H1 (cell line): Measurements from ENCODE around the gene LIX1L. TPM values are rescaled to one million over a fixed set of nuclear protein-coding genes. Genes with fewer than 3 reads are reported as not detected.

Experiments
- CTCF ChIA-PET: fragments of 300-600 bp; sonication (Branson Sonifier 250); formaldehyde crosslinking; loops from one replicate; lab custom pipeline; 2021; ENCODE audit not compliant: partially characterized antibody; lab: Charles Lee
- POLR2A ChIA-PET: fragments of 300-600 bp; sonication (Branson Sonifier 250); formaldehyde crosslinking; loops from one replicate; lab custom pipeline; 2021; ENCODE audit warnings: inconsistent platforms; ENCODE audit not compliant: partially characterized antibody; lab: Charles Lee
- DNase-seq, 2 experiments: peaks; one replicate each; pipeline versions ENCODE4 v3.0.0 to v3.0.0-alpha.2; 2010 to 2022; ENCODE audit warnings: low spot score in 2 of 2, low read depth in 1 of 2, mixed read lengths in 1 of 2
- FAIRE-seq: peaks from 2 replicates; lab custom pipeline; 2011; peaks lifted over from hg19 to GRCh38; lab: Jason Lieb, UNC
- H2AFZ ChIP-seq: 2 replicates; pipeline ENCODE4 v1.8.1; 2012; ENCODE audit warnings: low read length, inconsistent platforms
- H2AK5ac ChIP-seq: 2 replicates; pipeline ENCODE4 v1.6.1; 2013; ENCODE audit warnings: low read depth, low read length
- H2BK120ac ChIP-seq: replicated peaks from 2 replicates; pipeline ENCODE3; 2013; ENCODE audit warnings: low read depth, low read length, inconsistent platforms
- H2BK12ac ChIP-seq: 2 replicates; pipeline ENCODE4 v1.6.1; 2013; ENCODE audit warnings: low read depth, low read length
- H2BK15ac ChIP-seq: 2 replicates; pipeline ENCODE4 v1.6.1; 2013; ENCODE audit warnings: low read length
- H2BK20ac ChIP-seq: 2 replicates; pipeline ENCODE4 v1.6.1; 2013; ENCODE audit warnings: low read length
- H2BK5ac ChIP-seq: 2 replicates; pipeline ENCODE4 v1.6.1; 2013; ENCODE audit warnings: low read depth, low read length
- H3K14ac ChIP-seq: 2 replicates; pipeline ENCODE4 v1.6.1; 2013; ENCODE audit warnings: inconsistent platforms; ENCODE audit not compliant: insufficient read length
- H3K18ac ChIP-seq: 2 replicates; pipeline ENCODE4 v1.6.1; 2013; ENCODE audit warnings: low read length; ENCODE audit errors: extremely low read depth
- H3K23ac ChIP-seq: 2 replicates; pipeline ENCODE4 v1.6.1; 2013; ENCODE audit warnings: inconsistent platforms; ENCODE audit not compliant: insufficient read length
- H3K23me2 ChIP-seq: 2 replicates; pipeline ENCODE4 v1.6.1; 2013; ENCODE audit warnings: low read depth, low read length
- H3K27ac ChIP-seq: 2 replicates; pipeline ENCODE4 v1.6.1; 2011; ENCODE audit warnings: low read depth, low read length, inconsistent platforms
- H3K27me3 ChIP-seq, 4 experiments: replicated peaks in 1 of 4; 1 replicate in 1 of 4; 2 replicates in 3 of 4; pipeline versions ENCODE4 v1.6.1 to v1.8.1; 2011 to 2013; ENCODE audit warnings: low read length in 3 of 4, mild to moderate bottlenecking in 3 of 4, inconsistent platforms in 2 of 4, mixed read lengths in 2 of 4, moderate library complexity in 1 of 4; ENCODE audit not compliant: control insufficient read depth in 3 of 4, insufficient read depth in 3 of 4; ENCODE audit errors: extremely low read depth in 1 of 4
- H3K36me3 ChIP-seq, 4 experiments: 2 replicates each; pipeline versions ENCODE4 v1.6.1 to v1.8.1; 2011 to 2013; ENCODE audit warnings: mild to moderate bottlenecking in 4 of 4, low read length in 3 of 4, moderate library complexity in 2 of 4, control low read depth in 1 of 4, inconsistent platforms in 1 of 4; ENCODE audit not compliant: insufficient read depth in 4 of 4, control insufficient read depth in 2 of 4
- H3K4ac ChIP-seq: replicated peaks from 2 replicates; pipeline ENCODE3; 2013; ENCODE audit warnings: low read length, low read depth, mixed read lengths, inconsistent platforms; ENCODE audit not compliant: insufficient read length
- H3K4me1 ChIP-seq, 4 experiments: replicated peaks in 1 of 4; 1 replicate in 1 of 4; 2 replicates in 3 of 4; pipeline versions ENCODE4 v1.6.1 to v1.8.1; 2011 to 2013; ENCODE audit warnings: low read length in 3 of 4, inconsistent platforms in 2 of 4, mixed read lengths in 1 of 4; ENCODE audit not compliant: insufficient read depth in 4 of 4, control insufficient read depth in 3 of 4
- H3K4me2 ChIP-seq, 2 experiments: 2 replicates each; pipeline versions ENCODE4 v1.6.1 to v1.8.1; 2011 to 2013; ENCODE audit warnings: low read depth in 2 of 2, low read length in 2 of 2, control low read depth in 1 of 2, inconsistent platforms in 1 of 2, mild to moderate bottlenecking in 1 of 2; ENCODE audit not compliant: insufficient read depth in 1 of 2
- H3K4me3 ChIP-seq, 4 experiments: fragments of 200-600, 300-600 bp in 1 of 4; sonication (generic), shearing (Covaris generic), sonication (Bioruptor Twin) in 1 of 4; 2 replicates each; pipeline versions ENCODE4 v1.5.1 to v1.8.1; 2011 to 2016; ENCODE audit warnings: low read length in 4 of 4, low read depth in 3 of 4, control low read depth in 2 of 4, inconsistent platforms in 2 of 4, mild to moderate bottlenecking in 2 of 4, mixed read lengths in 1 of 4, moderate library complexity in 1 of 4; ENCODE audit not compliant: insufficient read depth in 2 of 4; ENCODE audit errors: extremely low read depth in 1 of 4
- H3K56ac ChIP-seq: replicated peaks from 2 replicates; pipeline ENCODE3; 2013; ENCODE audit warnings: low read depth, mild to moderate bottlenecking, mixed read lengths, low read length, inconsistent platforms; ENCODE audit not compliant: insufficient read length
- H3K79me1 ChIP-seq: 2 replicates; pipeline ENCODE4 v1.6.1; 2013; ENCODE audit warnings: low read depth, low read length, control low read depth
- H3K79me2 ChIP-seq, 2 experiments: 2 replicates each; pipeline versions ENCODE4 v1.6.1 to v1.8.1; 2012 to 2013; ENCODE audit warnings: low read length in 2 of 2, mild to moderate bottlenecking in 2 of 2, inconsistent platforms in 1 of 2; ENCODE audit not compliant: insufficient read depth in 2 of 2, control insufficient read depth in 1 of 2
- H3K9ac ChIP-seq, 4 experiments: replicated peaks in 1 of 4; 1 replicate in 1 of 4; 2 replicates in 3 of 4; pipeline versions ENCODE4 v1.6.1 to v1.8.1; 2011 to 2013; ENCODE audit warnings: low read depth in 3 of 4, low read length in 3 of 4, control low read depth in 2 of 4, mild to moderate bottlenecking in 2 of 4, moderate library complexity in 2 of 4, inconsistent platforms in 1 of 4; ENCODE audit errors: extremely low read depth in 1 of 4
- H3K9me3 ChIP-seq, 2 experiments: 2 replicates each; pipeline versions ENCODE4 v1.6.1 to v1.8.1; 2012 to 2013; ENCODE audit warnings: mild to moderate bottlenecking in 2 of 2, moderate library complexity in 2 of 2, control low read depth in 1 of 2, inconsistent platforms in 1 of 2, low read depth in 1 of 2, low read length in 1 of 2, mixed read lengths in 1 of 2; ENCODE audit not compliant: insufficient read depth in 2 of 2
- H4K20me1 ChIP-seq, 2 experiments: replicated peaks in 1 of 2; 2 replicates each; pipeline versions ENCODE3 to v1.8.1; 2011 to 2013; ENCODE audit warnings: inconsistent platforms in 2 of 2, low read length in 2 of 2, mild to moderate bottlenecking in 1 of 2; ENCODE audit not compliant: insufficient read depth in 2 of 2, control insufficient read depth in 1 of 2
- H4K5ac ChIP-seq: 2 replicates; pipeline ENCODE4 v1.6.1; 2013; ENCODE audit warnings: low read length, low read depth, mixed read lengths, inconsistent platforms; ENCODE audit not compliant: insufficient read length
- H4K8ac ChIP-seq: 2 replicates; pipeline ENCODE4 v1.8.0; 2013; ENCODE audit warnings: mild to moderate bottlenecking, moderate library complexity, low read length, inconsistent platforms; ENCODE audit not compliant: insufficient read depth; ENCODE audit errors: extremely low read depth
- H4K91ac ChIP-seq: replicated peaks from 2 replicates; pipeline ENCODE3; 2013; ENCODE audit warnings: low read length, mixed read lengths, inconsistent platforms; ENCODE audit not compliant: insufficient read length
- HDAC2 ChIP-seq, 2 experiments: fragments of 300-600 bp in 1 of 2; sonication (generic) in 1 of 2; IDR thresholded peaks; 2 replicates each; pipeline ENCODE4 v1.6.1; 2011 to 2012; ENCODE audit warnings: low read depth in 2 of 2, low read length in 2 of 2, mild to moderate bottlenecking in 2 of 2, moderate library complexity in 2 of 2, borderline replicate concordance in 1 of 2, inconsistent platforms in 1 of 2
- NANOG ChIP-seq: IDR thresholded peaks from 2 replicates; pipeline ENCODE4 v1.6.1; 2011; ENCODE audit warnings: low read length, low read depth, mild to moderate bottlenecking, inconsistent platforms; ENCODE audit not compliant: insufficient read depth, poor library complexity, severe bottlenecking
- POLR2AphosphoS5 ChIP-seq: IDR thresholded peaks from 2 replicates; pipeline ENCODE4 v1.6.1; 2011; ENCODE audit warnings: low read depth, low read length
- SAP30 ChIP-seq: fragments of 300-600 bp; sonication (generic); IDR thresholded peaks from 2 replicates; pipeline ENCODE4 v1.7.1; 2012; ENCODE audit warnings: low read length, moderate library complexity, mild to moderate bottlenecking, inconsistent platforms; ENCODE audit not compliant: insufficient read depth, insufficient replicate concordance
- SIX5 ChIP-seq: IDR thresholded peaks from 2 replicates; pipeline ENCODE4 v1.6.1; 2011; ENCODE audit warnings: mild to moderate bottlenecking, low read depth, low read length
- WGBS, 2 experiments: shearing (Covaris generic) in 1 of 2; methylation state at CpG; one replicate each; pipeline versions ENCODE4 v1.1.6 to v1.1.7; 2013 to 2015; ENCODE audit warnings: low lambda C conversion rate in 2 of 2, mixed read lengths in 2 of 2, inconsistent platforms in 1 of 2, low coverage in 1 of 2, missing lambda C conversion rate in 1 of 2; ENCODE audit not compliant: insufficient replicate concordance in 2 of 2, insufficient coverage in 1 of 2, insufficient read length in 1 of 2; ENCODE audit errors: extremely low coverage in 1 of 2, missing lambda C conversion rate in 1 of 2; 5-methylcytosine and 5-hydroxymethylcytosine counted together
- polyA plus RNA-seq, 7 experiments: library from polyadenylated mRNA; depleted of rRNA in 3 of 7; stranded (reverse) in 5 of 7; unstranded in 2 of 7; fragments of >200 nt in 5 of 7; fragments of 200-250 nt in 2 of 7; gene quantifications; 1 replicate in 5 of 7; 2 replicates in 1 of 7; 4 replicates in 1 of 7; pipeline versions ENCODE4 v1.2.1 to v1.2.3, GENCODE V29; 2011 to 2013; ENCODE audit warnings: missing spikeins in 2 of 7, mixed read lengths in 2 of 7
- total RNA-seq: library from RNA; stranded (reverse); fragmentation: NEBNext Ultra II Directional; extraction: Animal tissue kit (Norgen Biotek cat#: 25700); gene quantifications from 2 replicates; pipeline ENCODE4 v1.2.1, GENCODE V29; 2021

The LIX1L gene
- total and polyA plus RNA-seq, 2 of the 8 experiments (the other 6 are each of a cell fraction or from before 2014, with no cell fraction given), result 2.9 to 3.7 TPM

DNA sequence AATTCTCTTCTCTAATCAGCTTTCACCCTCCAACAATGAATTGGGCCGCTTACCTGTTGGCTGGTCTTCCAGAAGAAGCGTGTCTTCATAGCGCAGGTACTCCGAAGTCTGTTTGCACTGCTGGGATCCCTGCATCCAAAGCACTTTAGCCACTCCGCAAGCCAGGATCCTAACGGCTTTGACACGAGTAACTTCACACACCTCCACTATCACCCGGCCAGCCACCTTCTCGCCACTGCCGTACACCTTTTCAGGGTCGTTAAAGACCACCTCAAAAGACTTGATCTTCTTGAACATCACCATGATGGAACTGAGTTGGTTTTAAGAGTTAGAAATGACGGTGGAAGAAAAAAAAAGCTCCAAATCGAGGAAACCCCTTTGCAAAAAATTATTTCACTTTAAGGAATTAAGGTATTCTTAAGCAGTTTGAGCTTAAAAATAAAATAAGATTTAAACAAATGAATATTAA lies 38.2 kb upstream of the LIX1L start:
- no peak overlapping the region for H3K4ac ChIP-seq
- H2BK12ac ChIP-seq, result peak overlapping the region; percentile 89
- H3K4me2 ChIP-seq, result peak overlapping the region; percentile 83 to 96
- peaks cover 0 to 2% of the 10 kb centered on the region in 2 experiments for H4K20me1 ChIP-seq
- ChIA-PET POLR2A (interaction anchor here (1.1 to 13.4 kb wide), 12 partner anchors 9 to 137 kb away, joined by 3 to 218 read pairs (median 4); partner anchors contain the start of genes ANKRD34A, LIX1L, PIAS3 and POLR3GL), CTCF (interaction anchor here (0.5 to 12.6 kb wide), 3 partner anchors 13 to 30 kb away, joined by 3 to 93 read pairs (median 7); no protein-coding TSS in a partner anchor)
- H3K56ac ChIP-seq, result peak overlapping the region; percentile 3
- H3K27me3 ChIP-seq, result no peaks in the 10 kb centered on the region
- no peak overlapping the region for H2BK20ac ChIP-seq
- peaks cover 6% of the 10 kb centered on the region; the same call in 1 of the 2 replicates for H3K79me1 ChIP-seq
- peak overlapping the region; percentile 65 for H3K27ac ChIP-seq
- H3K23ac ChIP-seq, result no peak overlapping the region
- H2BK15ac ChIP-seq, result peak overlapping the region; percentile 54; the same call in 1 of the 2 replicates
- WGBS, 2 experiments, result 2% methylated on average over 13 of the region's 13 CpGs; no CpG with 5 or more reads in 1 of the 2 experiments
- H2AFZ ChIP-seq, result no peak overlapping the region
- peak overlapping the region; percentile 89 to 96 (median 93) for H3K4me3 ChIP-seq
- FAIRE-seq, result no peak
- peaks cover 9% of the 10 kb centered on the region for H3K23me2 ChIP-seq
- H3K4me1 ChIP-seq, result peaks cover 2 to 8% (median 6%) of the 10 kb centered on the region in 4 experiments; a peak in 4 of 7 replicates
- H3K14ac ChIP-seq, result no peak overlapping the region
- peak overlapping the region; percentile 16 for H4K91ac ChIP-seq
- peak overlapping the region; percentile 66 for H2BK5ac ChIP-seq
- no peak for DNase-seq
- H2AK5ac ChIP-seq, result no peak overlapping the region
- H3K9me3 ChIP-seq, result no peaks in the 10 kb centered on the region
- no peak overlapping the region for H2BK120ac ChIP-seq
- peaks cover 4 to 27% of the 10 kb centered on the region in 2 experiments; a peak in 3 of 4 replicates for H3K79me2 ChIP-seq
- peak overlapping the region; percentile 74 to 95 (median 86) for H3K9ac ChIP-seq
- peaks cover 17 to 35% (median 25%) of the 10 kb centered on the region in 4 experiments for H3K36me3 ChIP-seq
- H4K5ac ChIP-seq, result no peak overlapping the region
- peak overlapping the region; percentile 76 for H3K18ac ChIP-seq
- H4K8ac ChIP-seq, result no peak overlapping the region
- 0 out of 4 replicates have a peak, but pooled peaks of 1 of the 2 experiments have one; percentile 53 for TF ChIP-seq HDAC2 (IDR thresholded peaks at IDR 0.05; ENCODE audit: borderline replicate concordance in 1 of 2, low read depth in 2 of 2, low read length in 2 of 2)
- peak; percentile 75 for TF ChIP-seq SAP30
- no peak for TF ChIP-seq NANOG
- no peak for TF ChIP-seq SIX5
- TF ChIP-seq POLR2AphosphoS5, result peak; percentile 23; the same call in 1 of the 2 replicates
